ENCODE results near the gene HHIP. TPM values are rescaled to one million over a fixed set of nuclear protein-coding genes. Genes with fewer than 3 reads are reported as not detected.

Gene HHIP
- total and polyA plus RNA-seq, 9 of the 15 experiments (the other 6 are each of a cell fraction or from before 2014, with no cell fraction given): 0.09 TPM; not detected in 8

DNA sequence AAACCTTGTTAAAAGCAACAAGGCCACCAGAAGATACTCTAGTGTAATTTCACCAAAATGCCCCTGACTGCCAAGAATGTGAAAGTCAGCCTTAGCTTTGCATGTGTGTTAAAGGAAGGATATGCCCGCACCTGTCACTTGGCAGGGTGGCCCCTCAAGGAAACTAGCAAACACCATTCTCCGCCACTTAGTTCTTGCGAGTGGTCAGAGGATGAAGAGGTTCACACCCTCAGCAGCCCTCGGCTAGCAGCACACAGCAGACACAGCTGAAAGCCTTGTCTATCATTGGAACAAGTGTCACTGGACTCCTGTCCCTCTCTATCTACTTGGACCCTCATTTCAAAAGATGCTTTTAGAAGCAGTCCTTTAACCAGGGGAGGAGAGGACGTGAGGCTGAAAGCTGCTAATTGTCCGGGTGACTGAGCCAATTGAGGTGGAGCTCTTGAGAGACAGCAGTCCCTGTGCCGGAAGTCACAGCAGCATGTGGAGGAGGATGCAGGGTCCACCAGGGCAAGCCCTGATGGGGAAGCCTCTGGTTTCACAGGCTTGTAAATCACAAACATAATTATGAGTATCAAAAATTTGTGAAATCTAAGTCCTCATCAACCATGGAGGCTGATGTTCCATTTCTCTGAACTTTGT lies 18.0 kb downstream of the HHIP start:
- H3K9ac ChIP-seq (ENCODE audit: insufficient read depth in 1 of 2, low read depth in 2 of 2, low read length in 2 of 2): no peak overlapping the region
- H3K4me3 ChIP-seq: no peak overlapping the region
- CTCF ChIA-PET (ENCODE audit: low intra/inter-chr PET ratio): no interaction called here
- no peaks in the 10 kb centered on the region for H3K79me2 ChIP-seq (ENCODE audit: control insufficient read depth, insufficient read depth, low read length)
- H3K27ac ChIP-seq (ENCODE audit: extremely low read depth, low read depth, low read length): no peak overlapping the region
- H3K9me1 ChIP-seq (ENCODE audit: control insufficient read depth, insufficient read depth, low read length): no peaks in the 10 kb centered on the region
- POLR2A ChIA-PET: no interaction called here
- no peak for FAIRE-seq
- no peaks in the 10 kb centered on the region for H4K20me1 ChIP-seq (replicated peaks; ENCODE audit: control insufficient read depth, insufficient read depth, low read length)
- WGBS (ENCODE audit: insufficient coverage, low coverage, missing lambda C conversion rate): under 1% methylated on average over 7 of the region's 7 CpGs
- intact Hi-C loops (cut with micrococcal nuclease): no loop called here
- BruUV-seq (replicated peaks): no TSS peak
- no peak overlapping the region for H2AFZ ChIP-seq (ENCODE audit: low read depth, low read length)
- H3K4me2 ChIP-seq (ENCODE audit: insufficient read depth, low read length): no peak overlapping the region
- in situ Hi-C loops (cut with MboI): no loop called here
- DNase-seq (ENCODE audit: extremely low read depth in 1 of 4, low spot score in 3 of 4): no peak
- H3K9me3 ChIP-seq (replicated peaks; ENCODE audit: control insufficient read depth, insufficient read depth, low read depth, low read length): no peaks in the 10 kb centered on the region
- H3K4me1 ChIP-seq (replicated peaks in 1 of 2; ENCODE audit: control insufficient read depth in 2 of 2, insufficient read depth in 2 of 2, low read length in 2 of 2): no peaks in the 10 kb centered on the region
- no peaks in the 10 kb centered on the region for H3K27me3 ChIP-seq (ENCODE audit: control insufficient read depth in 2 of 2, insufficient read depth in 2 of 2, low read length in 2 of 2)
- no peaks in the 10 kb centered on the region for H3K36me3 ChIP-seq (ENCODE audit: control insufficient read depth, insufficient read depth, low read length)
- ATAC-seq: no peak
- TF ChIP-seq, protein P1, sequence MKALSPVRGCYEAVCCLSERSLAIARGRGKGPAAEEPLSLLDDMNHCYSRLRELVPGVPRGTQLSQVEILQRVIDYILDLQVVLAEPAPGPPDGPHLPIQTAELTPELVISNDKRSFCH (CRISPR knock-in tag; IDR thresholded peaks at IDR 0.05): no peak
- TF ChIP-seq, protein P1 (tag; IDR thresholded peaks at IDR 0.05): no peak
- TF ChIP-seq, protein P2, sequence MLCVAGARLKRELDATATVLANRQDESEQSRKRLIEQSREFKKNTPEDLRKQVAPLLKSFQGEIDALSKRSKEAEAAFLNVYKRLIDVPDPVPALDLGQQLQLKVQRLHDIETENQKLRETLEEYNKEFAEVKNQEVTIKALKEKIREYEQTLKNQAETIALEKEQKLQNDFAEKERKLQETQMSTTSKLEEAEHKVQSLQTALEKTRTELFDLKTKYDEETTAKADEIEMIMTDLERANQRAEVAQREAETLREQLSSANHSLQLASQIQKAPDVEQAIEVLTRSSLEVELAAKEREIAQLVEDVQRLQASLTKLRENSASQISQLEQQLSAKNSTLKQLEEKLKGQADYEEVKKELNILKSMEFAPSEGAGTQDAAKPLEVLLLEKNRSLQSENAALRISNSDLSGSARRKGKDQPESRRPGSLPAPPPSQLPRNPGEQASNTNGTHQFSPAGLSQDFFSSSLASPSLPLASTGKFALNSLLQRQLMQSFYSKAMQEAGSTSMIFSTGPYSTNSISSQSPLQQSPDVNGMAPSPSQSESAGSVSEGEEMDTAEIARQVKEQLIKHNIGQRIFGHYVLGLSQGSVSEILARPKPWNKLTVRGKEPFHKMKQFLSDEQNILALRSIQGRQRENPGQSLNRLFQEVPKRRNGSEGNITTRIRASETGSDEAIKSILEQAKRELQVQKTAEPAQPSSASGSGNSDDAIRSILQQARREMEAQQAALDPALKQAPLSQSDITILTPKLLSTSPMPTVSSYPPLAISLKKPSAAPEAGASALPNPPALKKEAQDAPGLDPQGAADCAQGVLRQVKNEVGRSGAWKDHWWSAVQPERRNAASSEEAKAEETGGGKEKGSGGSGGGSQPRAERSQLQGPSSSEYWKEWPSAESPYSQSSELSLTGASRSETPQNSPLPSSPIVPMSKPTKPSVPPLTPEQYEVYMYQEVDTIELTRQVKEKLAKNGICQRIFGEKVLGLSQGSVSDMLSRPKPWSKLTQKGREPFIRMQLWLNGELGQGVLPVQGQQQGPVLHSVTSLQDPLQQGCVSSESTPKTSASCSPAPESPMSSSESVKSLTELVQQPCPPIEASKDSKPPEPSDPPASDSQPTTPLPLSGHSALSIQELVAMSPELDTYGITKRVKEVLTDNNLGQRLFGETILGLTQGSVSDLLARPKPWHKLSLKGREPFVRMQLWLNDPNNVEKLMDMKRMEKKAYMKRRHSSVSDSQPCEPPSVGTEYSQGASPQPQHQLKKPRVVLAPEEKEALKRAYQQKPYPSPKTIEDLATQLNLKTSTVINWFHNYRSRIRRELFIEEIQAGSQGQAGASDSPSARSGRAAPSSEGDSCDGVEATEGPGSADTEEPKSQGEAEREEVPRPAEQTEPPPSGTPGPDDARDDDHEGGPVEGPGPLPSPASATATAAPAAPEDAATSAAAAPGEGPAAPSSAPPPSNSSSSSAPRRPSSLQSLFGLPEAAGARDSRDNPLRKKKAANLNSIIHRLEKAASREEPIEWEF (CRISPR knock-in tag; IDR thresholded peaks at IDR 0.05): no peak
- TF ChIP-seq, protein P3, sequence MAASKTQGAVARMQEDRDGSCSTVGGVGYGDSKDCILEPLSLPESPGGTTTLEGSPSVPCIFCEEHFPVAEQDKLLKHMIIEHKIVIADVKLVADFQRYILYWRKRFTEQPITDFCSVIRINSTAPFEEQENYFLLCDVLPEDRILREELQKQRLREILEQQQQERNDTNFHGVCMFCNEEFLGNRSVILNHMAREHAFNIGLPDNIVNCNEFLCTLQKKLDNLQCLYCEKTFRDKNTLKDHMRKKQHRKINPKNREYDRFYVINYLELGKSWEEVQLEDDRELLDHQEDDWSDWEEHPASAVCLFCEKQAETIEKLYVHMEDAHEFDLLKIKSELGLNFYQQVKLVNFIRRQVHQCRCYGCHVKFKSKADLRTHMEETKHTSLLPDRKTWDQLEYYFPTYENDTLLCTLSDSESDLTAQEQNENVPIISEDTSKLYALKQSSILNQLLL (CRISPR knock-in tag; IDR thresholded peaks at IDR 0.05; ENCODE audit: borderline replicate concordance): no peak
- TF ChIP-seq ZNF668 (CRISPR knock-in tag; IDR thresholded peaks at IDR 0.05) (no peak), PHB2 (IDR thresholded peaks at IDR 0.05; ENCODE audit: low read depth) (no peak), ZNF134 (CRISPR knock-in tag; conservative IDR thresholded peaks at IDR 0.05) (no peak), EWSR1 (IDR thresholded peaks at IDR 0.05; ENCODE audit: borderline replicate concordance, low read depth, partially characterized antibody) (no peak), MCM7 (IDR thresholded peaks at IDR 0.05) (no peak), NR1H2 (CRISPR knock-in tag; IDR thresholded peaks at IDR 0.05) (no peak), HNRNPLL (IDR thresholded peaks at IDR 0.05; ENCODE audit: low read depth, low read length, poor library complexity, severe bottlenecking) (no peak), BACH1 (tag; IDR thresholded peaks at IDR 0.05) (no peak), BDP1 (IDR thresholded peaks at IDR 0.05; ENCODE audit: insufficient read depth, insufficient read length) (no peak), NEUROD1 (IDR thresholded peaks at IDR 0.05; ENCODE audit: borderline replicate concordance, low read depth, low read length, partially characterized antibody) (no peak)
- TF ChIP-seq, protein P4, sequence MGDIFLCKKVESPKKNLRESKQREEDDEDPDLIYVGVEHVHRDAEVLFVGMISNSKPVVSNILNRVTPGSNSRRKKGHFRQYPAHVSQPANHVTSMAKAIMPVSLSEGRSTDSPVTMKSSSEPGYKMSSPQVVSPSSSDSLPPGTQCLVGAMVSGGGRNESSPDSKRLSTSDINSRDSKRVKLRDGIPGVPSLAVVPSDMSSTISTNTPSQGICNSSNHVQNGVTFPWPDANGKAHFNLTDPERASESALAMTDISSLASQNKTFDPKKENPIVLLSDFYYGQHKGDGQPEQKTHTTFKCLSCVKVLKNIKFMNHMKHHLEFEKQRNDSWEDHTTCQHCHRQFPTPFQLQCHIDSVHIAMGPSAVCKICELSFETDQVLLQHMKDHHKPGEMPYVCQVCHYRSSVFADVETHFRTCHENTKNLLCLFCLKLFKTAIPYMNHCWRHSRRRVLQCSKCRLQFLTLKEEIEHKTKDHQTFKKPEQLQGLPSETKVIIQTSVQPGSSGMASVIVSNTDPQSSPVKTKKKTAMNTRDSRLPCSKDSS (IDR thresholded peaks at IDR 0.05; ENCODE audit: low read depth, partially characterized antibody): no peak
